ENCODE measurements around the gene BRD2.

DNA sequence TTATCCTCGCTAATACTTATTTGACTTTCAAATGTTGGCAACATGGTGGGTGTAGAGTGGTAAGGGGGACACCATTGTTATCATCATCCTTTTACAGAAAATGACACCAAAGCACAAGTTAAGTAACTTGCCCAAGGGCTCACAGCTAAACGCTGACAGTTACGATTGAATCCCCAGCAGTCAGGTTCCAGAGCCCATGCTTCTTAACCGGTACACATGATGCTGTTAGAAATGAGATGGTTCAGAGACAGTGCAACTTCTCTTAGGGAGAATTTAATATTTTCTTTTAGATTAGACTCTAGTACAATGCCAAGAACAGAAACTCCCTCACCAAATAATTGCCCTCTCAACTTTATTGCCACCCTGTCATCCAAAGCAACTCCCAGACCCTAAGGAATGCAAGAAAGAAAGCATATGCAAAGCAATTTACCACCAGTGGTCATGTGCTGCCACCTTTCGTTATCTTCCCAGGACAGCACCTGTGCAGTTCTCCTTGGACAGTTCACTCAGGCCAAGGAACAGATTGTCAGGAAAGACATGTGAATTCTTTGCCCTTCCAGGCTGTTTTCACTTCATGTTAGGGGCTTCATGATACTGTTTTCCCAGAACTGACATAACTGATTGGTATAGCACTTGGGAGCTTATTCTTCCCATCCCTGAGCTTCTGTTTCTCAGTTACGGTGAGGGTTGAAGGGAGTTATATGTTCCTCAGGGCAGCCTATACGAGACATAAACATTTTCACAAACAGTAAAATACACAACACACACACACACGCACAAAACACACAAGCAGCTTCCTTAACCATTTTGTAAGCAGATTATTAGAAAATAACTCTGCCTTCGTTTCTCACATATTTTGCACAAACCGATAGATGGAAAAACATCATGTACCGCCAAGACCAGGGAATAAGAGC lies 20.6 kb upstream of the BRD2 start:
- no peak for TF ChIP-seq EP300 (IDR thresholded peaks at IDR 0.05)
- TF ChIP-seq, protein P1, sequence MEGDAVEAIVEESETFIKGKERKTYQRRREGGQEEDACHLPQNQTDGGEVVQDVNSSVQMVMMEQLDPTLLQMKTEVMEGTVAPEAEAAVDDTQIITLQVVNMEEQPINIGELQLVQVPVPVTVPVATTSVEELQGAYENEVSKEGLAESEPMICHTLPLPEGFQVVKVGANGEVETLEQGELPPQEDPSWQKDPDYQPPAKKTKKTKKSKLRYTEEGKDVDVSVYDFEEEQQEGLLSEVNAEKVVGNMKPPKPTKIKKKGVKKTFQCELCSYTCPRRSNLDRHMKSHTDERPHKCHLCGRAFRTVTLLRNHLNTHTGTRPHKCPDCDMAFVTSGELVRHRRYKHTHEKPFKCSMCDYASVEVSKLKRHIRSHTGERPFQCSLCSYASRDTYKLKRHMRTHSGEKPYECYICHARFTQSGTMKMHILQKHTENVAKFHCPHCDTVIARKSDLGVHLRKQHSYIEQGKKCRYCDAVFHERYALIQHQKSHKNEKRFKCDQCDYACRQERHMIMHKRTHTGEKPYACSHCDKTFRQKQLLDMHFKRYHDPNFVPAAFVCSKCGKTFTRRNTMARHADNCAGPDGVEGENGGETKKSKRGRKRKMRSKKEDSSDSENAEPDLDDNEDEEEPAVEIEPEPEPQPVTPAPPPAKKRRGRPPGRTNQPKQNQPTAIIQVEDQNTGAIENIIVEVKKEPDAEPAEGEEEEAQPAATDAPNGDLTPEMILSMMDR (IDR thresholded peaks at IDR 0.05), result peak in 1 of 4 experiments; percentile 48
